Fibroblast of skin of back (primary cell): Measurements from ENCODE around the gene DEPDC5. TPM values are rescaled to one million over a fixed set of nuclear protein-coding genes. Genes with fewer than 3 reads are reported as not detected.
A peak's percentile ranks its signal among the peaks of the same experiment; 100 is the strongest.
"Not testable (repeated sequence)": the region's sequence is repeated elsewhere in the genome, so short reads cannot be mapped to it uniquely, and the experiment has no call there.

Experiments
- DNase-seq: peaks from one replicate; pipeline ENCODE4 v3.0.0-alpha.2; 2013
- polyA plus RNA-seq, 2 experiments: library from polyadenylated mRNA; unstranded; fragments of 120-200 nt; gene quantifications; one replicate each; pipeline ENCODE4 v1.2.1, GENCODE V29; 2013; ENCODE audit not compliant: insufficient read length in 2 of 2

DEPDC5 gene
- polyA plus RNA-seq (2013, experiment 1 of 2; ENCODE audit: insufficient read length): 7.4 TPM
- 5.1 TPM for polyA plus RNA-seq (2013, experiment 2 of 2; ENCODE audit: insufficient read length)

DNA sequence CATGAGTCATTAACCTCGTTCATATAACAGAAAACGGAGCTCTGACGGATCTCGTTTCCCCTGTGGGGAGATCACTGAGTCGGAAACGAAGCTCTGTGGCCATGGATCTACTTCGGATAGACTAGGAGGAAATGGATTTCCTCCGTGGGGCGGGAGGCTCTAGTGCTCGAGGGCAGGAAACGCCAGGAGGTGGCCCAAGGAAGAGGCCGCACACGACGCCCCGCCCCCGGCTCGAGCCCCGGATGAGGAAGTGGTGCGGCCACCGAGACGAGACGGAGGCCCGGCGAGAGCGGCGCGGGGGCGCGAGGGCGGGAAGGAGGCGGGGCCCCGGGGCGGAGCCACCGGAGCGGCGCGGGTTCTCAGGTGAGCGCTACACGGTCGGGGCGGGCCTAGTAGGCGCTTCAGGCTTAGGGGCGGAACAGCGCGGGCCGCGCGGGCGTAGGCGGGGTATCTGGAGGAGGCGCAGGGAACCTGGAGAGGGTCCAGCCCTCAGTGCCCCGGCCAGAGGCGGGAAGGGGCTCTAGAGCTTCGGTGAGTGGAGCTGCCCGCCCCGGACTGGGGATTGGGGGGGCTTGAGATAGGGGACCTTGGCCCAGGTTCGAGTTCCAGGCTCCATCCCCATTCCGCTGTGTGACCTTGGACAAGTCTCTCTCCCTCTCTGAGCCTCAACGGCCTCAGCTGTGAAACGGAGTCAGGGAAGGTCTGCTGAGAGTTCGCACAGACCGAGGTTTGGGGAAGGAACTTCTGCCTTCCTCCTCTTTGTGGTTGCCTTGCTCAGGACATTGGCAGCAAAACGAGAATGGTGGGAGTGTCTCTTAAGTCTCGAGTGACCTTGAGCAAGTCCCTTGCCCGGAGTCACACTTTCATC lies at the start of gene DEPDC5:
TSS of gene DEPDC5 (plus strand) at position 386 of the 868 bp plus-strand sequence. CDS start 903 bp downstream, outside the sequence.
- DNase-seq: peak; percentile 95

DNA sequence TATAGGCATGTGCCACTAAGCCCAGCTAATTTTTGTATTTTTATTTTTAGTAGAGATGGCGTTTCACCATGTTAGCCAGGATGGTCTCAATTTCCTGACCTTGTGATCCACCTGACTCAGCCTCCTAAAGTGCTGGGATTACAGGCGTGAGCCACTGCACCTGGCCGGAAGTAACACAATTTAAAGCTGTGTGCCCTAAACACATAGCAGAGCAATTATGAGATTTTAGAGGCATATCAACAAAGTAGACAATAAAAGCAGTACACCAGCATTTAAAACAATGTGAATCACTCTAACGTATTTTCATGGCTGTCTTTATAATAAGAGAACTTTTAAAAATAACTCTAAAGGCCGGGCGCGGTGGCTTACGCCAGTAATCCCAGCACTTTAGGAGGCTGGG lies 46.3 kb upstream of the DEPDC5 start:
- DNase-seq: no peak

DNA sequence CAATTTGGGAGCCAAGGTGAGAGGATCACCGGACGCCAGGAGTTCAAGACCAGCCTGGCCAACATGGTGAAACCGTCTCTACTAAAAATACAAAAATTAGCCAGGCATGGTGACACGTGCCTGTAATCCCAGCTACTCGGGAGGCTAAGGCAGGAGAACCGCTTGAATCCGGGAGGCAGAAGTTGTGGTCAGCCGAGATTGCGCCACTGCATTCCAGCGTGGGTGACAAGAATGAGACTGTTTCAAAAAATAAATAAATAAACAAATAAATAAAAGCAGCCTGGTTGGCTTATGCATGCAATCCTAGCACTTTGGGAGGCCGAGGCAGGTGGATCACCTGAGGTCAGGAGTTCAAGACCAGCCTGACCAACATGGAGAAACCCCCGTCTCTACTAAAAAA lies 42.6 kb upstream of the DEPDC5 start:
- not testable (repeated sequence) for DNase-seq

DNA sequence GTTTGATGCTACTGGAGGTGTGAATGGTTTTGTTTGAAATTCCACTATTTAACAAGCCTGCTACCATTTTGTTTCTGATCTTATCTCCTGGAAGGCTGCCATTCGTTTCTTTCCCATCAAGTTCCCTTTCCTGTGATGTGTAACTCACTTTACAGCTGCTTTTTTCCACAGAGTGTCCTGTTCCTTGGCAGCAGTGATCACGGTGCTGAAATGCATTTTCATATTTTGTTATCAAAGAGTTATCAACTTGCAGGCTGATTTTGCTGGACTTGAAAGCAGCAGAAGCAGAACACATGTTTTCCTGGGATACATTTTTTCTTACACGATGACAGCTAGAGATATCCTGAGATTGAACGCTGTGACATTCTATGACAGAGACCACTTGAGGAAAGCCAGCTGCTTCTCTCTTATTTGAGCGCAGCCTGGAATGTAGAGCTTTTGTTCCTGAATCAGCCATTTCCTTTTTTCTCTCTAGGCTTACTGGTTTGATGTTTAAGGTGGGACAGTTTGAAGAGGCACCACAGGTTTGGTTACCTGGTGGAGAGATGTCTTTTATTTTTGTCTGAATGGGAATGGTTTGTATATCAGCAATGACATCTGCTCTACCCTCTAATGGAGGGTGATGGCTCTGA lies 38.6 kb upstream of the DEPDC5 start:
- no peak for DNase-seq

DNA sequence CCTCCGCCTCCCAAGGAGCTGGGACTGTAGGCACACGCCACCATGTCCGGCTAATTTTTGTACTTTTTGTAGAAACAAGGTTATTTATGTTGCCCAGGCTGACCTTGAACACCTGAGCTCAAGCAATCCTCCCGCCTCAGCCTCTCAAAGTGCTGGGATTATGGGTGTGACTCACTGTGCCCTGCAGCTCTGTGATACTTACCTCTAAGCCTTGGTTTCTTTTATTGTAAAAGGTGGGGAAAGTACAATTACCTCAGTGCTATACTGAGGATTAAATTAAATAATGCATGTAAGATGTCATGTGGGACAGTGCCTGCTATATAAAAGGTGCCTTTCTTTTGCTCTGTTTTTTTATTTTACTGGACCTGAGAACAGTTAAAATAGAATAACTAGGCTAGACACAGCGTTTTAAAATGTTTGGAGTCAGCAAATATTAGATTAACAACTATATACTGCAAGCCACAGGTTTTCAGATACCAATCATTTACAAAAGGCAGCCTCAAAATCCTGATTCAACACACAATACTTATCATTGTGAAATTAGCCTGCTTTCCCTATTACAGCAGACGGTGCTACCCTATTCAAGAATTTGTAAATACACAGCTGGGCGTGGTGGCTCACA lies 33.9 kb upstream of the DEPDC5 start:
- DNase-seq: no peak

DNA sequence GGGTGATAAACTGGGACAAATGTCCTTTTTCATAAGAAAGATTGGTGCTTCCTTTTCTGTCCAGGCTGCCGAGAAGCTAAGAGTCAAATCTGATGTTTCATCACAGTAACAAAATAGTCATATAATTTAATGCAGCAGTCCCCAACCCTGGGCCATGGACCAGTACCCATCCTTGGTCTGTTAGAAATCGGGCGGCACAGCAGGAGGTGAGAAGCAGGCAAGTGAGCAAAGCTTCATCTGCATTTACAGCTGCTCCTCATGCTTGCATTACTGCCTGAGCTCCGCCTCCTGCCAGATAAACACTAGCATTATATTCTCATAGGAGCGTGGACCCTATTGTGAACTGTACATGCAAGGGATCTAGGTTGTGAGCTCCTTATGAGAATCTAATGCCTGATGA lies 30.1 kb upstream of the DEPDC5 start:
- no peak for DNase-seq

DNA sequence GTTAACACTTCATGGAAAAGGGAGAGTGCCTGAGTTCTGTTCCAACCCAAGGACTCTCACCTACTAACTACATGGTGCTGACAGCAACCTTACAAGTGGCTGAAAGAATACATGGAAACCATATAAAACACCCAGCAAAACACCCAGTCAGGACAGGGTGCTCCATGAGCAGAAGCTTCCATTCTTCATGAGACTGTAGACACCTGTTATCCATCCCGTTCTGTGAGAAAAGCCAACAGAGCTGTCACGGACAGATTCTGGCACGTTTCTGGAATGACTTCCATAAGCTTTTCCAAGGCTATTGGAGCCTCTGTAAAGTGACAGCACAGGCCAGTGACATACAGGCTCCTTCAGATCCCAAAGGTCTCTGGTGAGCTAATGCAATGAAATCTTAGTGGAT lies 27.1 kb upstream of the DEPDC5 start:
- DNase-seq: no peak

DNA sequence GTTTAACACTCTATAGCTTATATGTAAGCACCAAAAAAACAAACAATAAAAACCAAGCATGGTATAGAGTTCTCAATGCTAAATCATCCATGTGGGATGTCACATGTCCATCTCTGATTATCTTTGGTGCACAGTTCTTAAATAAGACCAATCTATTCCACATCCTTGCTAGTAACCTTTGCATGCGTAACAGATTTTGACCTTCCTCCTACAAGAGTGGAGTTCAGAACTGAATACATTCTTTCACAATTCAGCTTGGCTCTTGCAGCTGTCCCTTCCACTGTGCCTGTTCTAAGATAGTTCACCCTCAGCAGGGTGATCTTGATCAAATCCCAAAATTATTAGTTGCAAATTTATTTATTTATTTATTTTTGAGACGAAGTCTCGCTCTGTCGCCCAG lies 25.0 kb upstream of the DEPDC5 start:
- no peak for DNase-seq

DNA sequence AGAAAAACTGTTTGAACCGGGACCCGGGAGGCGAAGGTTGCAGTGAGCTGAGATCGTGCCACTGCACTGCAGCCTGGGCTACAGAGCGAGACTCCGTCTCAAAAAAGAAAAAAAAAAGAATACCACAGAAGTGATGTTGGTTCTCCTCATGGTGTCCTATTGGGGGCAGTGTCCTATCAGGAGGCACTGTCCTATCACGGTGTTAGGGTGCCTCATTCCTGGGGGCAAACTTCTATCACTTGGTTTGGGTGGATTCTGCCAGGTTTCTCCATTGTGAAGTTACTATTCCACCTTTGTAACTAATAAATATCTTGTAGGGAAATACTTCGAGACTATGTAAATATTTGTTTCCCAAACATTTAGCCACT lies 23.5 kb upstream of the DEPDC5 start:
- no peak for DNase-seq

DNA sequence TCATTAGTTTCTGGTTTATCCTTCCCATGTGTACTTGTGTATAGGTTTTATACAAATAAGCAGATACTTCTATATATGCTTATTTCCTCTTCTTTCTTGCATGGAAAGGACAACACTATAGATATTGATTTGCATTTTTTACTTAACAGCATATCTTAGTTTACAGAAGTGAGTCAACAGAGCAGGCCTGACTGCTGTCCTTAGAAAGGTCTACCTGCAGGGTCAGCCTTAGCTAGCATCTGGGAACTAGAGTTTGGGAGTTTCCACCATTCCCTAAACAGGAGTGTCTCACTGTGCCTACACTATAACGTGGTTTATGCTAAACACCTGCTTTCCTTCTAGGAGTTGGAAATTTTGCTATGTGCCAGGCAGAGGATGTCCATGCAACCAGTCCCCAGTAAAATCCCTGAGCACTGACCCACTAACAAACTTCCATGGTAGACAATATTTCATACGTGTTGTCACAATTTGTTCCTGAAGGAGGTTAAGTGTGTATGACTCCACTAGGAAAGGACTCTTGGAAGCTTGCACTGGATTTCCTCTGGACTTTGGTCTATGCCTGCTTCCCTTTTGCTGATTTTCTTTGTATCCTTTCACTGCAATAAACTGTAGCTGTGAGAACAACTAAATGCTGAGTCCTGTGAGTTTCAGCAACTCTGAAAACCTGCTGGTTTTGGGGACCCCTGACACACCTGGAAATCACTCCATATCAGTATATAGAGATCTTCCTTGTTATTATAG lies 21.6 kb upstream of the DEPDC5 start:
- no peak for DNase-seq

DNA sequence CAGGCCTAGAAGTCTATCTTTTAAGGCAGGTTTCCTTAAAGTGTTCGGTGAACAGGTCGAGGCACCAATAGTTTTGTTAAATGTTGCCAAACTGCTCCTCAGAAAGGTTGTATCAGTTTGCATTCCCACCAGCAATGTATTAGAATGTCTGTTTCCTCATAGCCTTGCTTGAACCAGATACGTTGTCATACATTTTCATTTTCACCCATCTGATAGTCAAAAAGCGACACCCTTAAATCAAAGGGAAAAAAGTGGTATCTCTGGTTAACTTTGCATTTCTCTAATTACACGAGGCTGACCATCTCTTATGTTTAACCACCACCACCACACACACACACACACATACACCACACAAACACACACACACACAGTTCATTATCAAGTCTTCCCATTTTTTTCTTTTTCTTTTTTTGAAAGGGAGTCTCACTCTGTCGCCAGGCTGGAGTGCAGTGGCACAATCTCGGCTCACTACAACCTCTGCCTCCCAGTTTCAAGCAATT lies 20.2 kb upstream of the DEPDC5 start:
- DNase-seq: no peak

DNA sequence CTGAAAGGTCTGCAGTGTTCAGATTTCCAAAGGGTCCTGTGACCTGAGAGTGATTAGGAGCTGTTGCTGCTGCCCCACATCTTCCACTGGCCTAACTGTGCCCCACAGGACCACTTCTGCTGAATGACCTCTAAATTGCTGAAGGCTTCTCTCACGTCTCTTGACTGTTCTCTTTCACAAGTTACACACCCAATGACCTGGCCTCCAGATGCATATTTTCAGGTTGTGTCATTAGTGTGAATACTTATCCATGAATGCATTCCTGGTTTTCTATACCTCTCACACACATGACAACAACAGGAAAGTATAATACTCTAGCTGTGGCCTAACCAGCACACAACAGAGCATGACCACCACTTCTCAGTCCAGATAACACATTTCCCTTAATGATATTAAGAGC lies 19.3 kb upstream of the DEPDC5 start:
- peak; percentile 79 for DNase-seq

DNA sequence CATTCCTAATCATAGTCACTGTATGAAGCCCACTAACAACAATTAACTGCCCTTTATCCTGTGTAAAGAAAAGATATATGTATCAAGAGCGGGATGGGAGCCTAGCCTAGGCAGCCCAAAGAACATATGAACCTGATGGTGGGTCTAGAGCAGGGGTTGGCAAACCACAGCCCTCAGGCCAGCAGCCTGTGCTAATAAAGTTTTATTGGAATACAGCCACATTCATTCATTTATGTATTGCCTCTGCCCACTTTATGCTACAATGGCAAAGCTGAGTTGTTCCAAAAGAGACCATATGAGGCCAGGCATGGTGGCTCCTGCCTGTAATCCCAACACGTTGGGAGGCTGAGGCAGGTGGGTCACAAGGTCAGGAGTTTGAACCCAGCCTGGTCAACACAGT lies 17.4 kb upstream of the DEPDC5 start:
- DNase-seq: no peak

DNA sequence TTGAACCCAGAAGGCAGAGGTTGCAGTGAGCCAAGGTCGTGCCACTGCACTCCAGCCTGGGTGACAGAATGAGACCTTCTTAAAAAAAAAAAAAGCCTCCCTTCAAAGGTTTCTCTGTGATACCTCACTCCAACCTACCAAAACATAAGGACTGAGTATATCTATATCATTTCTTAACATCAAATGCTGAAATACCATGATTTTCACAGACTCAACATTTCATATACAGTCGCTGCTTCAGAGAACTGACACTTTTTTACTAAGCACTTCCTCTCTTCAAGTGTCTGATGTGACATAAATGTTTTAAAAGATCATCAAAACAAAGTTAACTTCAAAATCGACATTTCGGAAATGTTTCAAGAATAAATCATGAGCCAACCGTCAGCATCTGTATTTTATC lies 15.9 kb upstream of the DEPDC5 start:
- no peak for DNase-seq

DNA sequence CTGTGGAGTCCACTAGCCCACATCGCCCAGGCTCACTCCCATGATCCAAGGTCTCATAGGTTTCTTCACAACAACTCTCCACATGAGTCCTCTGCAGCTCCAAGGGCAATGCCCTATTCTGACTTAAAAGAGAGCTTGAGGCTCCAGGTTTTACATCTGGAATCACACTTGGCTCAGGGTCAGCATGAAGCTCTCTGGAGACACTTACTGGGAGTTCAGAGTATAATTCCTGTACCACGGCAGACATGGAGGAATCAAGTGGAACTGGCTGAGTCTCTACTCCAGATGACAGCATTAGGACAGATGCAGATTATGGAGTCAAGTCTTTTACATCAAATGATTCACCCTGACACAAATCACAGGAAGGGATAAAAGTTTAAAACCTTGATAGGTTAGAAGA lies 15.3 kb upstream of the DEPDC5 start:
- no peak for DNase-seq

DNA sequence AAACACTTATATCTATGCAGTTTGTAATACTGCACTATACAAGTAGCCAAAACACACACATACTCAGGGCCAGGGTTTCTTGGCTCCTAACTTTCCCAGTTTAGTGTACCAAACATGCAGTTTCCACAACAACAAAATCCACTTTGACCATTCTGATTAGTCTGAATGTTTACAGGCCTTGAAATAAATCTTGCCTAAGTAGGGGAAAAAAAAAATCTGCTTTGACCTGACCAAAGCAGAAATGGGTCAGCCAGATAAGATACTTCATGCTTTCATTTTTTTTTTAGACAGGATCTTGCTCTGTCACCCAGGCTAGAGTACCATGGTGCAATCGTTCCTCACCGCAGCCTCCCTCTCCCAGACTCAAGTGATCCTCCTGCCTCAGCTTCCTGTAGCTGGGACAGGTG lies 14.0 kb upstream of the DEPDC5 start:
- DNase-seq: no peak

DNA sequence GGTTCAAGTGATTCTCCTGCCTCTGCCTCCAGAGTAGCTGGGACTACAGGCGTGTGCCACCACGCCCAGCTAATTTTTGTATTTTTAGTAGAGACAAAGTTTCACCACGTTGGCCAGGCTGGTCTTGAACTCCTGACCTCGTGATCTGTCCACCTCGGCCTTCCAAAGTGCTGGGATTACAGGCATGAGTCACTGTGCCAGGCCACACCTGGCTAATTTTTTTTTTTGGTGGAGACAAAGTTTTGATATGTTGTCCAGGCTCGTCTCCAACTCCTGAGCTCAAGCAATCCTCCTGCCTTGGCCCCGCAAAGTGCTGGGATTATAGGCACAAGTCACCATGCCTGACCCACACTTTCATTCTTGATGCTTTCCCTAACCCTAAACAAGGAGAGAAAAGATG lies 13.5 kb upstream of the DEPDC5 start:
- DNase-seq: not testable (repeated sequence)

DNA sequence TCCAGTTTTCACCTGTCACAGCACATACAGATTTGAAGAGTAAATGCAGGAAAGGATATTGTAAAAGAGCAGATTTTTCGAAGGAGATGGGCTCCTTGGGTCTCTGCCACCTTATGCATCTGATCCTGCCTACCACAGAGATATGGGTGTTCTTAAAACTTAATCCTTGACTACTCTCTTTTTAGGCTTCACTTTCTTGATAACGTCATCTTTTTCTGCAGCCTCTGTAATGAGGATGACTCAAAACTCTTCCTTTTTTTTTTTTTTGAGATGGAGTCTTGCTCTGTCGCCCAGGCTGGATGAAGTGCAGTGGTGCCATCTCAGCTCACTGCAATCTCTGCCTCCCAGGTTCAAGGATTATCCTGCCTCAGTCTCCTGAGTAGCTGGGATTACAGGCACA lies 11.7 kb upstream of the DEPDC5 start:
- DNase-seq: no peak

DNA sequence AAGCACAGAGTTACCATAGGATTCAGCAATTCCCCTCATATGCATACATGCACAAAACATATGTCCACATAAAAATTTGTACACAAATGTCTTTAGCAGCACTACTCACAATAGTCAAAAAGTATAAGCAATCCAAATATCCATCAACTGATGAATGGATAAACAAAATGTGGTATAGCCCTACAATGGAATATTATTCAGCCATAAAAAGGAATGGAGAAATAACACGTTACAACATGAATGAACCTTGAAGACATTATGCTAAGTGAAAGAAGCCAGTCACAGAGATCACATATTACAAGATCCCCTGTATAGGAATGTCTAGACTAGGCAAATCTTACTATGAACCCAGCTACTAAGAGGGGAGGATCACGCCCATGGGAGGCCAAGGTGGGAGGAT lies 11.1 kb upstream of the DEPDC5 start:
- DNase-seq: no peak

DNA sequence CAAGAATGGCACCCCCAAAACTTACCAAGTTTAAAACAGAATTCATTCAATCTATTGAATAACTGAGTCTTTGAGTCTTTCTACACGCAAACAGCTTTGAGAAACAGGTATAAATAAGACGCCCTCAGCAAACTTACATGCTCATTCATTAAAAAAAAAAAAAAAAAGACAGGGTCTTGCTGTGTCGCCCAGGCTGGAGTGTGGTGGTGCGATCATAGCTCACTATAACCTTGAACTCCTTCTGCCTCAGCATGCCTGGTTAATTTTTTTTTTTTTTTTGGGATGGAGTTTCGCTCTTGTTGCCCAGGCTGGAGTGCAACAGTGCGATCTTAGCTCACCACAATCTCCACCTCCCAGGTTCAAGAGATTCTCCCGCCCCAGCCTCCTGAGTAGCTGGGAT lies 9.9 kb upstream of the DEPDC5 start:
- no peak for DNase-seq

DNA sequence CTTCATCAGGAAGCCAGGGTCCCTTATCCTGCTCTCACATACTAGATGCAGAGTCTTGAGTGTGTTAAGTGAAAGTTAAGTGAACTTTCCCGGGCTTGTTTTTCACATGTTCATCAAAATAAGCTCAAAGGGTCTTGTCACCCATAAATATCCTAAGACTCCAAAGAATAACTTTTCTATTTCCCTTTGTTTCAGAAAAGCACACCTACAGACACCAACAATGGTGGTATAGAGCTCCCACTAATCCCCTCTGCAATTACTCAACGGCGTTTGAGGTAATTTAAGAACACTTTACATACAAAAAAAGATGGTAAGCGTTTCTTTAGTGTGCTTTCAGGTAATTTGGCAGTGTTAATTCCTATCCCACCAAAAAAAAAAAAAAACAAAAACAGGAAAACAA lies 6.4 kb upstream of the DEPDC5 start:
- DNase-seq: no peak

DNA sequence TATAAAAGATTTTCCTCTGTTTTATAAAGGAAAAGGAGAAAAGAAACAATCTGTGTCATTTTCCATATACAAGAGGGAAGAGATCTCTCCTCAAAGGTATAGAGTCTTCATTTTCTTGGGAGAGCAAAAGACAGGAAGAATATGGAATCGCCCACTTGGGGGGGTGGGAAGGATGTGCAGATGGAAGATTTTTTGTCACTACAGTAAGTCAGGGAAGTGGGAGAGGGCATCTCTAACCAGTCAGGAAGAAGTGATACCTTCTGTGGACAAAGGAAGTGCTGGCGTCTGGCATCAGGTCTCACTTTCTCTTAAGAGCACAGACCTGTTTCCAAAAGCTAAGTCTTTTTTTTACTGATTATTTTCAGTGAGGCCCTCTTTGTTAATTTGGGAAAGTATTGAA lies 5.3 kb upstream of the DEPDC5 start:
- DNase-seq: no peak
